T-helper 2 cell treated with Interferon-gamma antibody and Interleukin-4, amounts not matched to agents 100 ng/mL and 5 ng/mL, for 36 hours (primary cell): Measurements from ENCODE around the gene DIS3L2. TPM values are rescaled to one million over a fixed set of nuclear protein-coding genes. Genes with fewer than 3 reads are reported as not detected.

Source experiments
- intact Hi-C: fragments of 100-400 bp; cut with micrococcal nuclease; formaldehyde crosslinking; loops from one replicate; pipeline ENCODE4 v1.15.1; 2023
- total RNA-seq: library from RNA; stranded (reverse); gene quantifications from 2 replicates; pipeline ENCODE4 v1.2.3, GENCODE V29; 2022

The DIS3L2 gene
- total RNA-seq: 34.6 and 43.7 TPM in 2 replicates

DNA sequence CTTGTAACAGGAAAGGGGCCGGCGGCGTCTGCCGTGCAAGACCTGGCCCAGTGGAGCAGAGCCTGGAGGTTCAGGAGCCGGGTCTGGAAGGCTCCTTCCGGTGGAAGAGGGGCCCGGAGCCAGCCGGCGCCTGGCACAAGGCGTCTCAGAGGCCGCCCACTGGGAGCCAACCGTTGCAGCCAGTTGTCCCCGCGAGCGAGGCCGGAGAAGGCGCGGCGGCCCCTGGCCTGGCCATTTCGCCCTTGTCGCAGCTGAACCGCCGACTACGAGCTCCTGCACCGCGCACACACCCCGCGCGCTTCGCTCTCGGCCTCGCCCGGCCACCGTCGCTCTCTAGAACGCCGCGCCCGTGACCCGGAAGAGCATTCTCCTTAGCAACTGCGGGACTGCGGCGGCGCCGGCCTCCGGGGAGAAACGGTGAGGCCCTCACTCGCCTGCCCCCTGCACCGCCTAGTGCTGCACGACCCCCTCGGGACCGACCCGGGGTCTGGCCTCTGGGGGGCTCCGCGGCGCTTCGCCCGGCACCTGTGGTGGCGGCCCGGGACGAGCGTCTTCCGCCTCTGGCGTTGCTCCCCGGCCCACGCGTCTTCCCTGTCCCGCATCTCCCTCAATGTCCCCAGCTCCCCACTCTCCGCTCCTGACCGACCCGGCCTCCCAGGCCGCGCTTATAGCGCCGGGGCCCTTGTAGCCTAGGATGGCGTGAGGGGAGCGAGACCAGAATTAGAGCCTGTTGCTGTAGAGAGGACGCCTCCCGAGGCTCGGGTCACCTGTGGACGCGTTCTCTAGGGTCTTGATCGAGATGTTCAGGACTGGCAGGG is at the start of gene DIS3L2:
TSS of gene DIS3L2 (plus strand) at position 365 of the 818 bp plus-strand sequence. CDS start 53,215 bp downstream, outside the sequence.
- intact Hi-C loops: loop anchor here (1.0 to 5.0 kb wide), 3 partner anchors 179 to 589 kb away; partner anchors contain the start of genes EIF4E2, PDE6D and TIGD1

DNA sequence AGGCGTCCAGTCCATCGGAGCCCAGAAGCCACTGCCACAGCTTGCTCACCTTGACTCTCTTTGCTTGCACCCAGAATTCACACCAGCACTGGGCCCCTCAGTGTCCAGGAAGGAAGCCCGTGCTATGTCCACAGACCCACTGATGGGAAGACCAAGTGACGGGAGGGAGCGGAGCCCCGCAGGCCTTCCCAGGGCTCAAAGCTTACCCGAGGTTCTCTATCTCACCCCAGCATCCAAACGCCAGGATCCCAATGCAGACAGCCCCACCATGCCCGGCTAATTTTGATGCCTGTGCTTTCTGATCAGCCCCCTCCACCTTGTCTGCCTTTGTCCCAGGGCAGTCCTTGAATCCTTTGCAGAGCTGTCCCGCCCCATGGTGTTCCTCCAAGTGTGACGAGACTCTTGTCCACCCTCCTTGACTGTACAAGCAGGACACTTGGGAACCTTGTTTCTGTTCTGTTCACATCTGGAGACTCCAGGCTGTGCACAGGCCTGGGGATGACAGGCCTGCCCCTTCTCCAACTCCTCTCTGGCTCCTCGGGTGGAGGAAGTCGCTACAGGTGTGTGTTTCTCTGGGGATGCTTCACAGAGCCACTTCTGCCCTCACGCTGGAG is 47.3 kb upstream of the DIS3L2 start:
- intact Hi-C loops: no loop called here

GRCh38 chr2:231917280-231918066 is 44.0 kb upstream of the DIS3L2 start:
- intact Hi-C loops: no loop called here

DNA sequence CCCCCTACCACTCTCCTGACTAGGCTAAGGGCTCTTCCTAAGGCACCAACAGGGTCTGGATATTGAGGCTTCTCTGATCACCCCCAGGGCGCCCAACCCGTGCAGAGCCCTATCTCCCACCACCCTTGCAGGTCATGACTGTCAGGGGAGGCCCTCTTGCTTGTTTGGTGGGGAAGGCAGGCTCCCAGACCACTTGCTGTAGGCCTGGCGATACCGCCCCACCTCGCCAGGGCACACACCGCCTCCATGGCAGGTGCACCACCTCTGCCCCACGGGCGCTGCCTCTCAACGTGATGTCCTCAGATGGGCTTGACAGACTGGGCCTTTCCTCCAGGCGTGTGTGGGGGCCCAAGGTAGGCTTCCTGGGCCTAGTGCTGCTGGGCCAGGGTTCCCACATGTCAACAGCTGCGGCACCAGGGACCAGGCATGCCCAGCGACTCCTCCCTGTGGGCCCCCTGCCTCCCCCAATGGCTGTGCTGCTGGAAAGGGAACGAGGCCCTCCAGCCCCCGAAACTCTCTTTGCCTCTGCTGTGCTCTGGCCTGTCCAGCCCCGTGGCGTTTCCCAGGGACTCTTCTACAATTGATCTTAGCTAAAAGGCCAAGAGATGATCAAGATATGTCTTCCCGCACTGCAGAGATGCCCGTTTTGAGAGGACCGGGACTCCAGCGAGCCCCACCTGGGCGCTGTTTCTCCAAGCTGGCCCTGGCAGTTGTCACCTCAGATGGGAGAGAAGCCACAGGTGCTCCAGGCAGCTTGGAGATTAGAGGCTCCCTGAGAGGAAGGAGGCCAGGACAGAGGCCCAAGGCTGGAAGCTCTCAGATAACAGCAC is 42.8 kb upstream of the DIS3L2 start:
- intact Hi-C loops: no loop called here

DNA sequence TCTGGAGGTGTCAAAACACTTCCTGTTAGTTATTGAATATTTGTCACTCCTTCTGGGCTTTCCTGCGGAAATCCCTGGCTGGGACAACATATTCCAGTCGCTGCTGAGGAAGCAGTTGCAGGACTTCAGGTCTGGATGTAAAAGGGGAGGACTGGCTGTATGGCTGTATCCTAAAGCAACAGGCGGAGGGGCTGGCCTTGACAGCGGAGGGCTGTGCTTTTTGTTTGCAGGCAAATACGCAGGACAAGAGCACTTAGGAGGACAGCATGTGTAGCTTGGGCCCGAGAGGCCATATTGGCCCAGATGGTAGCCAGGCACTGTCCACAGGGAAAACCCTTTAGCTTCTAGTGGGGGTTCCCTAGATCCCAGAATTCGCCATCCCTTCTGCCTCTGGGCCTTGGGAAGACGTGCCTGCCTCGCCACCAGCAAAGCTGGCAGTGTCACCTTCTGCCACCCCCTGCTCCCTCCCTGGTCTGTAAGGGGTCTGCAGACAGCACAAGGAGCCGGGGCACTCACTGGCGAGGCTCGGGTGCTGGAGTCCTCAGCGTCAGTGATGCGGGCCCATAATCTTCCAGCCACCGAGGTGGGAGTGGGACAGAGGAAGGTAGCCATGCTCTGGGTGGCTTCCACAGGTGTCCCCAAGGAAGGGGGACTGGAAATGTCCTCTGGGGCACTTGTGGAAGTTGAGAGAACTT is 42.0 kb upstream of the DIS3L2 start:
- intact Hi-C loops: no loop called here

- intact Hi-C loops: no loop called here
Measured at GRCh38 chr2:231920366-231920765, 41.1 kb upstream of the DIS3L2 start.

GRCh38 chr2:231920795-231921194 is 40.7 kb upstream of the DIS3L2 start:
- intact Hi-C loops: no loop called here

- intact Hi-C loops: no loop called here
Measured at GRCh38 chr2:231922311-231923009, 39.1 kb upstream of the DIS3L2 start.

- intact Hi-C loops: no loop called here
Measured at GRCh38 chr2:231923010-231923344, 38.5 kb upstream of the DIS3L2 start.

DNA sequence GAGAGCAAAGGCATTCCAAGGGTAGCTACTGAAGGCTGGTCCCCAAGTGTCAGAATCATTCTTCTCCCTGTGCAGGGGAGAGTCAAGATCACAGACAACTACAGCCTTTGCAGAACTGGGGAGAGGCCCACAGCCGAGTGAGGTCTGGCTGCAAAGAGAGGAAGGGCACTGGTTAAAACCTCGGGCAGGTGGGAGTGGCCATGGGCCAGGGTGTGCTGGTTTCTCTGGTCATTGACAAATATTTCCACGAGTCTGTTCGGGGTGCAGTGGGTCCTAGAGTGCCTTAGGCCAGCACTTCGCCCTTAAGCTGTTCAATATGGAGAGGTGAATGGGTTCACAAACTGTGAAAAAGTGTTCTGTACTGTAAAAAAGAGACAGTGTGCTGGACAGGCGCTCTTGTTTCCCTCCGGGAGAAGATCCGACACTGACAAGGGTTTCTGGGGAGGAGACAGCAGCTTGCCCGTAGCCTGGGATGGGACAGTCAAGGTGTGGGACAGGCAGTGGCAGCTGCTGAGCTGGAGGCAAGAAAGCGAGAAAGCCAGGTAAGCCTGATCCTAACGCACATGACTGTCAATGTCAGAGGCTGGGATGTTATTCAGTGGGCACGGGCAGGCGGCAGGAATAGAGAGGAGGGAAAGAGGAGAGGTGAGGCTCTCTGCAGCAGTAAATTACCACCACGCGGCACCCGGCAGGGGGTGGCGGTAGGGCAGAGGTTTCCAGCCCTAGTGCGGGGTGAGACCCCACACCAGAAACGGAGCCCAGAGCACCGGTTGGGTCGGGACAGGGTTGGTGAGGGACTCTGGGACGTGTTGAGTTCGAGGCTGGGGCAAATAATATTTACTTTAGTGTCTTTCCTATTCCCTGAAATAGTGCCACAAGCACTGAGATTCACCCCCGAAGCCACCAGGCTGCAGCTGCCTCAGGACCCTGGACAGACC is 37.3 kb upstream of the DIS3L2 start:
- intact Hi-C loops: loop anchor here (2.0 kb wide), 1 partner anchor 17 kb away; no protein-coding TSS in a partner anchor

GRCh38 chr2:231924889-231925275 is 36.6 kb upstream of the DIS3L2 start:
- intact Hi-C loops: loop anchor here (1.0 to 5.0 kb wide), 3 partner anchors 18 to 402 kb away; no protein-coding TSS in a partner anchor

DNA sequence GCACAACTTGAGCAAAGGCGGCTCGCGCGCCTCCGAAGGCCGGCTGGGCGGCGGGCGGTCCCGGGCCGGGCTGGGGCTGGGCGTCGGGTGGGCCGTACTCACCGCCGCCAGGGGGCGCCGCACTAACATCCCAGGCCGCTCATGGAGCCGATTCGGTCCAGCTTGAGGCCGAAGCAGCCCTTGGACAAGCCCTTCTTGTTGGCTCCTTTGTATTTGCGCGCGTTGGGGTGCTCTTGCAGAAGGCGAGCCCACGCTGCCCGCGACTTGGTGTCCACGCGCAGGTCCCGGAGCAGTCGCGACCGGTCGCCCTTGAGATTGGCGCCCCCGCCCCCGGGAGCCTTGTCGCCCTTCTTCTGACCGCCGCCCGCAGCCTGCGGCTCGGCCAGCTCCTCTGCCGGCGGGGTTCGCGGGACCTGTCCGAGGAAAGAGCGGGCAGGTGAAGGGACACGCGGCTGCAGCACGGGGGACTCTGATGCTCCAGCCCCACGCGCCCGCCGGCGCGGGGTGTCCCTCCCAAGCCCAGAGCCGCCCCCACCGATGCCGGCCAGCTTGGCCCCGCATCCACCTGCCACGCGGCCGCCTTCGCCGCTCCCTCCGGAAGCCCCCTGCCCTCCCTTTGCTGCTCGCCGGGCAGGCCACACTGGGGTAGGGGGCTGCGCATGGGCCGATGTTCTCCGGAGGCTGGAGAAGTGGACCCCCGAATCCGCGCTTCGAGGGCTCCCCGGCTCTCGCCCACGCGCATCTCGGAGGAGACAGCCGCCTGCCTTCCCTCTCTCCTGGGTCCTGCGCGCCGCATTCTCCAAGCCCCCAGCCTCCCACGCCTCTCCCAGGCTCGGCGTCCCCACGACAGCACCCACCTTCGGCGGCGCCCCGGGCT is 36.0 kb upstream of the DIS3L2 start:
- intact Hi-C loops: loop anchor here (1.0 to 5.0 kb wide), 4 partner anchors 19 to 402 kb away; no protein-coding TSS in a partner anchor

GRCh38 chr2:231926180-231926741 is 35.3 kb upstream of the DIS3L2 start, which contains the start of gene NPPC:
Gene NPPC, minus strand, starts transcription at chr2:231926396. Its CDS starts 147 bp downstream, at chr2:231926249.
- intact Hi-C loops: loop anchor here (1.0 to 5.0 kb wide), 2 partner anchors 216 to 306 kb away; no protein-coding TSS in a partner anchor

DNA sequence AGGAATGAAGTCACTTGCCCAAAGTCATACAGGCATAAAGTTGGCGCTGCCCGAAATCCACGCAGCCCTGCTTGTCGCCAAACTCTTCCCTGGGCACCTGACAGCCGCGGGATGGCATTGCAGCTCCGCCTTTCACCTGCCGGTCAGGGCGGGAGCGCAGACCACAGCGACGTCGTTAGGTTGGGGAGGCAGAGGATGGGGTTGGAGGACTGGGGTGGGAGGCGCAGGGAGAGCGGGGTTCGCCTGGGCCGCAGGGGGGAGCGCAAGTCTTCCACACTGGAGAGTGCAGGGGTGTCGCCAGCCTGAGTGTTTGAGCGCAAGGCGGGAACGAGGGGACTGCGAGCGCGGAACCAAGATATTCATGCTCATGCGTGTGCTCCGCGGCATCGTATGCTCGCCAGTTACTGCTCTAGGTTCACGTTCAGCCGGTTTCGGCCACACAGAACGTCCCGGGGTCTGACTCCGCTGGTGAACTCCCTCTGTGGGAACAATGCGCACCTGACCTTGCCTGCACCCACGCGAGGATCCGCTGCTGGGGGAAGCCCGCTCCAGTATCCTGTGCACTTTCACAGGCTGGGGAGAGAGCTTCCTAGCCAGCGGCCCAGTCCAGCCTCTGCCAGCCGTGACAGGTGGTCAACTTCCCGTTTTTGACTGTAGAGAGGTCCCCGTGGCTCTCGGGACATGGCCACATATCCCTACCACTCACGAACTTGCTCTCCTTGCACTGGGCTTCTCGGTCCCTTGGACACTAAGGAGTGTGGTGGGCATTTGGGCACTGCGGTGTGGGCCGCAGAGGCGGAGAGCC is 34.5 kb upstream of the DIS3L2 start:
- intact Hi-C loops: loop anchor here (1.0 to 5.0 kb wide), 2 partner anchors 215 to 305 kb away; no protein-coding TSS in a partner anchor

- intact Hi-C loops: loop anchor here (5.0 kb wide), 1 partner anchor 305 kb away; no protein-coding TSS in a partner anchor
Measured at GRCh38 chr2:231927566-231927890, 34.0 kb upstream of the DIS3L2 start.

GRCh38 chr2:231928481-231928880 is 33.0 kb upstream of the DIS3L2 start:
- intact Hi-C loops: loop anchor here (5.0 kb wide), 1 partner anchor 304 kb away; no protein-coding TSS in a partner anchor
